Islet precursor cell (in vitro differentiated cells): Measurements from ENCODE around the gene ZNF554.
"Not testable (repeated sequence)": the region's sequence is repeated elsewhere in the genome, so short reads cannot be mapped to it uniquely, and the experiment has no call there.

Experiments
- DNase-seq: peaks from one replicate; pipeline ENCODE4 v3.0.0-alpha.2; 2018

The ZNF554 gene

GRCh38 chr19:2791440-2791839 lies 28.2 kb upstream of the ZNF554 start:
- DNase-seq, result no peak

- no peak for DNase-seq
Measured at GRCh38 chr19:2791876-2792275, 27.8 kb upstream of the ZNF554 start.

GRCh38 chr19:2792666-2793065 lies 27.0 kb upstream of the ZNF554 start:
- not testable (repeated sequence) for DNase-seq

- no peak for DNase-seq
Measured at GRCh38 chr19:2793126-2793525, 26.5 kb upstream of the ZNF554 start.

- DNase-seq, result no peak
Measured at GRCh38 chr19:2793577-2793976, 26.1 kb upstream of the ZNF554 start.

- no peak for DNase-seq
Measured at GRCh38 chr19:2795827-2796658, 23.6 kb upstream of the ZNF554 start.

GRCh38 chr19:2796659-2797266 lies 22.9 kb upstream of the ZNF554 start:
- no peak for DNase-seq

- no peak for DNase-seq
Measured at GRCh38 chr19:2797280-2797679, 22.4 kb upstream of the ZNF554 start.

GRCh38 chr19:2798158-2798685 lies 21.4 kb upstream of the ZNF554 start:
- no peak for DNase-seq

GRCh38 chr19:2798733-2799132 lies 20.9 kb upstream of the ZNF554 start:
- DNase-seq, result peak; percentile 68

- no peak for DNase-seq
Measured at GRCh38 chr19:2799273-2800020, 20.2 kb upstream of the ZNF554 start.

- DNase-seq, result no peak
Measured at GRCh38 chr19:2800506-2800905, 19.2 kb upstream of the ZNF554 start.

GRCh38 chr19:2802826-2803225 lies 16.8 kb upstream of the ZNF554 start:
- DNase-seq, result no peak

- no peak for DNase-seq
Measured at GRCh38 chr19:2803486-2804155, 16.0 kb upstream of the ZNF554 start.

GRCh38 chr19:2804156-2805004 lies 15.3 kb upstream of the ZNF554 start:
- no peak for DNase-seq

- DNase-seq, result no peak
Measured at GRCh38 chr19:2805261-2805900, 14.3 kb upstream of the ZNF554 start.

- DNase-seq, result peak; percentile 37
Measured at GRCh38 chr19:2805991-2806649, 13.5 kb upstream of the ZNF554 start.

GRCh38 chr19:2806736-2807378 lies 12.8 kb upstream of the ZNF554 start:
- DNase-seq, result peak; percentile 44

GRCh38 chr19:2807379-2808128 lies 12.1 kb upstream of the ZNF554 start:
- DNase-seq, result peak; percentile 44
